ENCODE results near the gene FOXC2. TPM values are rescaled to one million over a fixed set of nuclear protein-coding genes. Genes with fewer than 3 reads are reported as not detected.
A peak's percentile ranks its signal among the peaks of the same experiment; 100 is the strongest.

FOXC2 gene
- total RNA-seq, 1 donor from 2014 or later, result under 0.01 TPM

DNA sequence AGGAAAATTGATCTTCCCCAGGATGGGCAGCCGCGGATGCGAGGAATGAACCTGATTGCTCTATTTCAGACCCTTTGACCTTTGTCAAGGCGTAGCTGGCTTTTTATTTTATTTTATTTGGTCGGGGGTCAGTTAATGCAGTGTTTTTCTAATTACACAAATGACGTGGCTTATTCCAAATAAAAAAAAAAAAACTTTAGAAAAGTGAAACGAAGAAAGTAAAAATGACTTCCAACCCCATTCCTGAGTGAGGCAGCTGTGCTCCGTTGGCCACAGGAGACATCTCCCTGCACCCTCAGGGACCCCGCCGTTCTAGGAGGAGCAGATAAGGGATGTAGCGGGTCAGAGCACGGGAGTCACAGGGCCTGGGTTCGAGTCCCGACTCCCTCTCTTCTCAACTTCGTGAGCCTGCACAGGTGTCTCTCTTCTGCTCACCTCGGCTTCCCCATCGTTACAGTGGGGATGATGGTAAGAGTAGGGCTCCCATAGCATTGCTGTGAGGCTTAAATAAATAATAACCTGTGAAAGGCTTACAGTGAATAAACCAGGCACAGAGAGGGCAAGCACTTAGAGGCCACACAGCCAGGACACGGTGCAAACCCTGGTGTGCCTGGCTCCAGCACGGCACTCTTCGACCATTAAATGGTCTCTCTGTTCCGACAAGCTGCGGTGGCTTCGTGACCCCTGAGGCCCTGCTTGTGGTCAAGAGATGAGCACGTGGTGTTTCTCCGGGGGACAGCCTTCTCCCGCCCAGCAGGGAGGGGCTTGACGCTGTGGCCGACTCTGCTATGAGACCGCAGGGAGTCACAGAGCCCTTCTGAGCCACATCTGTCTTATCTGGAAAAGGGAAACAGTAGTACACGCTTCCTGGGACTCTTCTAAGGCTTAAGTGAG lies 46.1 kb upstream of the FOXC2 start:
- Histone ChIP-seq H3K36me3 (ENCODE audit: control insufficient read depth, insufficient read depth, low read length) (no peaks in the 10 kb centered on the region), H3K27me3 (ENCODE audit: control insufficient read depth, insufficient read depth, low read length) (peaks cover 26% of the 10 kb centered on the region), H3K4me3 (ENCODE audit: low read depth, low read length) (no peak overlapping the region)
- FAIRE-seq, result no peak
- no peak for DNase-seq (ENCODE audit: low read depth)
- TF ChIP-seq, protein P1, sequence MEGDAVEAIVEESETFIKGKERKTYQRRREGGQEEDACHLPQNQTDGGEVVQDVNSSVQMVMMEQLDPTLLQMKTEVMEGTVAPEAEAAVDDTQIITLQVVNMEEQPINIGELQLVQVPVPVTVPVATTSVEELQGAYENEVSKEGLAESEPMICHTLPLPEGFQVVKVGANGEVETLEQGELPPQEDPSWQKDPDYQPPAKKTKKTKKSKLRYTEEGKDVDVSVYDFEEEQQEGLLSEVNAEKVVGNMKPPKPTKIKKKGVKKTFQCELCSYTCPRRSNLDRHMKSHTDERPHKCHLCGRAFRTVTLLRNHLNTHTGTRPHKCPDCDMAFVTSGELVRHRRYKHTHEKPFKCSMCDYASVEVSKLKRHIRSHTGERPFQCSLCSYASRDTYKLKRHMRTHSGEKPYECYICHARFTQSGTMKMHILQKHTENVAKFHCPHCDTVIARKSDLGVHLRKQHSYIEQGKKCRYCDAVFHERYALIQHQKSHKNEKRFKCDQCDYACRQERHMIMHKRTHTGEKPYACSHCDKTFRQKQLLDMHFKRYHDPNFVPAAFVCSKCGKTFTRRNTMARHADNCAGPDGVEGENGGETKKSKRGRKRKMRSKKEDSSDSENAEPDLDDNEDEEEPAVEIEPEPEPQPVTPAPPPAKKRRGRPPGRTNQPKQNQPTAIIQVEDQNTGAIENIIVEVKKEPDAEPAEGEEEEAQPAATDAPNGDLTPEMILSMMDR (IDR thresholded peaks at IDR 0.05; ENCODE audit: insufficient read depth, low read length, severe bottlenecking), result no peak

DNA sequence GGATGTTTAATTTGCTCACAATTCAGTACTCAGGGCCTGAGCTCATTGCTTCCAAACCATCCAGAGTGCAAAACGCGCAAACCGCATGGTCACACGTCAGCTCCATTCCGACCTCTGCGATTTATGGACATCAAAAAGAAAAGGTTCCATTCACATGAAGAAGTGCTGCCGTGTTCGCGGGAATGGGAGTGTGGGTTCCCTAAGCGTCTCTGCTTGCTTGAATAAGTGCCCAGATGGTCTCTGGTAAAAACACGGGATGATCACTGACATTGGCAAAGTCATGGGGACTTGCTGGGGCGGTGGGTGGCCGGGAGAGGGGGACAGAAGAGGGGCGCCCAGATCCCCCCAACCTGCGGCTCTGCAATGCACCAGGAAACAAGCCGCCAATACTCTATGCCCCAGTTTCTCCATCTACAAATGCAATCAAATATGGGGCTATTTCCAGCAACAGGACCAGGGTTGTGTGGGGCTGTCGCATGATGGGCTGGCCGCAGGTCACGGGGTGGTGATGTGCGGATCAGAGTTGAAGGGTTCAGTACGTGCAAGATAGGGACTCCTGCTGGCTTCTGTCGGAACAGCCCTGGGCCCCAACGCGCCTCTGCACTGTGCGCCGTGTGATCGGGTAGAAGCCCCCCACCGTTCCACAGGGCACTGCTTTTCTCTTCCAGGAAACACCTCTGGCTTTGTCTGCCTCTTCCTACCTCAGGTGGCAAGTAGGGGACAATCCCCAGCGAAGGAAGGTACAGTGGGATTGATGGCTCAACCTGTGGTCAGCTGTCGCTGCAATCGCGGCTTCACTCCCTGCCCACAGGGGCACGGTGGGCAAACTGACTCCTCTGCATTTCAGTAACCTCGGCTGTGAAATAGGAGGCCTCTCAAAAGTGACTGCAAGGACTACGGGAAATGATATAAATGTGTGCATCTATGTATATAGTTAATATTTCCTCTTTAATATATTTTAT lies 45.1 kb upstream of the FOXC2 start:
- H3K27me3 ChIP-seq (ENCODE audit: control insufficient read depth, insufficient read depth, low read length), result peaks cover 18% of the 10 kb centered on the region

DNA sequence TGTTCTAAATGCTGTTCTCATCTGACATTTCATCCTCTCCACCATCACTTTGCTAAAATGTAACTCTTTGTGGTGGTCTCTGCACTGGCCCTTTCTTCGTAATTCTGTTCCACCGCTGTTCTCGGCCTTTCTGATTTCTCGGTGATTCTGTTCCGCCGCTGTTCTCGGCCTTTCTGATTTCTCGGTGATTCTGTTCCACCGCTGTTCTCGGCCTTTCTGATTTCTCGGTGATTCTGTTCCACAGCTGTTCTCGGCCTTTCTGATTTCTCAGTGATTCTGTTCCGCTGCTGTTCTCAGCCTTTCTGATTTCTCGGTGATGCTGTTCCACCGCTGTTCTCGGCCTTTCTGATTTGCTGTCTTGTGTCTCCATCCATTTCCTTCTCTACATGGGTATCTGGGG lies 44.0 kb upstream of the FOXC2 start:
- peaks cover 10% of the 10 kb centered on the region for H3K27me3 ChIP-seq (ENCODE audit: control insufficient read depth, insufficient read depth, low read length)
- no peak for DNase-seq (ENCODE audit: low read depth)
- no peak for FAIRE-seq
- no peaks in the 10 kb centered on the region for H3K36me3 ChIP-seq (ENCODE audit: control insufficient read depth, insufficient read depth, low read length)
- no peak overlapping the region for H3K4me3 ChIP-seq (ENCODE audit: low read depth, low read length)
- TF ChIP-seq, protein P1 (IDR thresholded peaks at IDR 0.05; ENCODE audit: insufficient read depth, low read length, severe bottlenecking), result no peak

More for the DNA sequence above, 45.1 kb upstream of the FOXC2 start:
- Histone ChIP-seq H3K36me3 (ENCODE audit: control insufficient read depth, insufficient read depth, low read length) (no peaks in the 10 kb centered on the region), H3K4me3 (ENCODE audit: low read depth, low read length) (no peak overlapping the region)
- DNase-seq (ENCODE audit: low read depth), result no peak
- TF ChIP-seq, protein P1 (IDR thresholded peaks at IDR 0.05; ENCODE audit: insufficient read depth, low read length, severe bottlenecking), result no peak
- peak; percentile 32 for FAIRE-seq

DNA sequence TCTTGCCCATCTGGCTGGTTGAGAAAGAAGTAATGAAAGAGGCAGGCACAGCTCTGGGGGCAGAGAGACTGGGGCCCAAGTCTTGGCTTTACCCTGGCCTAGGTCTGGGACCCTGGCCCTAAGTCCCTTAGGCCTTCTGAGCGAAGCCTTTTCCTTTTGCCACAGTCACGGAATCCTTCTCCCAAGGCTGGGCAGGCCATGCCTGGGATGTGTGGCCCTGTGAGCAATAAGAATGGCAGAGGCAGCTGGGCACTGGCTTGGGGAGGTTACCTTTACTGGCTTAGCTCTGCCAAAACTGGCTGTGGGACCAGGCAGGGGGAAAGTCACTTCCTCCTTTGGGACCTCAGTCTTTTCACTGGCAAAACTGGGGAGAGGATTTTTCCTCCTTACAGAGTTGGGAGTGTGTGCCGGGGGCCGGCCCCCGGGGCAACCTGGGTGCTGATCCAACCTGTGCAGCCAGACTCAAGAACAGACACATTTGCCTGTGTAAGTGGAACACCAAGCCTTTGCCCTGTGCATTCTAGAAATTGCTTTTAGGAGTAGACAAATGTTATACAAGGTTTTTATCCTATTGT lies 43.4 kb upstream of the FOXC2 start:
- FAIRE-seq, result no peak
- no peak for DNase-seq (ENCODE audit: low read depth)
- no peaks in the 10 kb centered on the region for H3K36me3 ChIP-seq (ENCODE audit: control insufficient read depth, insufficient read depth, low read length)
- TF ChIP-seq, protein P1 (IDR thresholded peaks at IDR 0.05; ENCODE audit: insufficient read depth, low read length, severe bottlenecking), result no peak
- H3K4me3 ChIP-seq (ENCODE audit: low read depth, low read length), result no peak overlapping the region
- H3K27me3 ChIP-seq (ENCODE audit: control insufficient read depth, insufficient read depth, low read length), result peaks cover 10% of the 10 kb centered on the region

DNA sequence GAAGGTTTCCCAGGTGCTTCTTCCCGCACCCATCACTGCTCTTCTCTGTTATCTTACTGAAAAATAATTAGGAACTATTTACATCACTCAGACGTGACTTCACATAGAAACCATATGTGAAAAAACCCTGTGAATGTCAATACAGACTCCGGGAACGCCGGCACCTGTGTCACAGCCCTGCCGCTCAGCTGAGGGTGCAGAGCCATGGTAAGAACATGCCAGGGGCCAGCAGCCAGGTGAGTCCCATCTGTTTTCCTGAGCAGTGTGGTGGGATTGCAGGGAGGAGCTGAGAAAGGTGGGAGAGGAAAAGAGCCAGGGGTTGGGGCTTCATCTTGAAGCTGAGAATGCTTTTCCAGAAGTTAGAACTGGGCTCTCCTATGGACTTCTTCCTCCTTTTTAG lies 42.6 kb upstream of the FOXC2 start:
- no peak overlapping the region for H3K4me3 ChIP-seq (ENCODE audit: low read depth, low read length)
- no peak for FAIRE-seq
- TF ChIP-seq, protein P1 (IDR thresholded peaks at IDR 0.05; ENCODE audit: insufficient read depth, low read length, severe bottlenecking), result no peak
- peaks cover 7% of the 10 kb centered on the region for H3K27me3 ChIP-seq (ENCODE audit: control insufficient read depth, insufficient read depth, low read length)
- H3K36me3 ChIP-seq (ENCODE audit: control insufficient read depth, insufficient read depth, low read length), result no peaks in the 10 kb centered on the region
- no peak for DNase-seq (ENCODE audit: low read depth)
